GM21390 (cell line): Measurements from ENCODE around the gene SLC47A1.
"Not testable (repeated sequence)": the region's sequence is repeated elsewhere in the genome, so short reads cannot be mapped to it uniquely, and the experiment has no call there.

Experiments
- ATAC-seq: cut with Tn5 transposase; IDR thresholded peaks from one replicate; pipeline ENCODE4 v1.9.1; 2021; ENCODE audit not compliant: unreplicated experiment

Gene SLC47A1

GRCh38 chr17:19533718-19534561 lies at the start of gene SLC47A1:
SLC47A1 (plus strand) TSS chr17:19533854; CDS start chr17:19533940, 86 bp downstream.
- no peak for ATAC-seq

- ATAC-seq = no peak
Measured at GRCh38 chr17:19485800-19486340, 47.8 kb upstream of the SLC47A1 start.

- no peak for ATAC-seq
Measured at GRCh38 chr17:19486351-19487023, 47.2 kb upstream of the SLC47A1 start.

GRCh38 chr17:19487024-19487600 lies 46.5 kb upstream of the SLC47A1 start:
- ATAC-seq = no peak

- ATAC-seq = no peak
Measured at GRCh38 chr17:19492141-19492540, 41.5 kb upstream of the SLC47A1 start.

GRCh38 chr17:19494961-19495806 lies 38.5 kb upstream of the SLC47A1 start:
- no peak for ATAC-seq

GRCh38 chr17:19495828-19496528 lies 37.7 kb upstream of the SLC47A1 start:
- no peak for ATAC-seq

GRCh38 chr17:19497624-19498023 lies 36.0 kb upstream of the SLC47A1 start:
- no peak for ATAC-seq

- ATAC-seq = no peak
Measured at GRCh38 chr17:19501219-19501618, 32.4 kb upstream of the SLC47A1 start.

- ATAC-seq = no peak
Measured at GRCh38 chr17:19502517-19502916, 31.1 kb upstream of the SLC47A1 start.

- ATAC-seq = not testable (repeated sequence)
Measured at GRCh38 chr17:19505561-19505960, 28.1 kb upstream of the SLC47A1 start.

GRCh38 chr17:19507775-19508576 lies 25.7 kb upstream of the SLC47A1 start:
- peak; percentile 71 for ATAC-seq

- no peak for ATAC-seq
Measured at GRCh38 chr17:19508577-19508867, 25.1 kb upstream of the SLC47A1 start.

GRCh38 chr17:19509281-19509852 lies 24.3 kb upstream of the SLC47A1 start:
- ATAC-seq = not testable (repeated sequence)

GRCh38 chr17:19510903-19511302 lies 22.8 kb upstream of the SLC47A1 start:
- ATAC-seq = no peak

- no peak for ATAC-seq
Measured at GRCh38 chr17:19513897-19514488, 19.7 kb upstream of the SLC47A1 start.

- ATAC-seq = no peak
Measured at GRCh38 chr17:19517699-19518098, 16.0 kb upstream of the SLC47A1 start.

- ATAC-seq = not testable (repeated sequence)
Measured at GRCh38 chr17:19519388-19520291, 14.0 kb upstream of the SLC47A1 start.
